AG04450 (cell line): ENCODE results near the gene PDLIM3. TPM values are rescaled to one million over a fixed set of nuclear protein-coding genes. Genes with fewer than 3 reads are reported as not detected.

Experiments
- CTCF ChIA-PET: fragments of 300-600, 350-600 bp; formaldehyde crosslinking; extraction: SDS; loops from one replicate; lab custom pipeline; 2022; ENCODE audit warnings: antibody characterized with exemption, inconsistent platforms; lab: Charles Lee
- POLR2A ChIA-PET: fragments of 350-600 bp; formaldehyde crosslinking; extraction: SDS; loops from one replicate; lab custom pipeline; 2021; ENCODE audit warnings: antibody characterized with exemption, inconsistent platforms; lab: Yijun Ruan, JAX
- DNase-seq: peaks from one replicate; pipeline ENCODE4 v3.0.0-alpha.2; 2011; ENCODE audit warnings: low read depth, low spot score
- H3K27ac ChIP-seq: one replicate; pipeline ENCODE4 v1.5.1; 2012; ENCODE audit warnings: low read depth, low read length, control low read depth
- H3K27me3 ChIP-seq: one replicate; pipeline ENCODE4 v1.6.0; 2012; ENCODE audit warnings: low read length; ENCODE audit not compliant: control insufficient read depth, insufficient read depth
- H3K4me3 ChIP-seq: 2 replicates; pipeline ENCODE4 v1.5.1; 2011; ENCODE audit warnings: mild to moderate bottlenecking, low read depth, low read length, control low read depth
- H3K9me3 ChIP-seq: 2 replicates; pipeline ENCODE4 v1.5.1; 2012; ENCODE audit warnings: low read length; ENCODE audit not compliant: control insufficient read depth, insufficient read depth
- CTCF ChIP-seq: IDR thresholded peaks from 2 replicates; pipeline ENCODE4 v1.5.1; 2011; ENCODE audit warnings: low read depth, low read length, control low read depth, inconsistent platforms
- polyA plus RNA-seq: library from polyadenylated mRNA; depleted of rRNA; stranded (reverse); fragments of >200 nt; gene quantifications from 2 replicates; pipeline ENCODE4 v1.2.3, GENCODE V29; 2011

PDLIM3 gene
- polyA plus RNA-seq, 1 experiment = 15.4 TPM

GRCh38 chr4:185470501-185471195, 64.7 kb downstream of the PDLIM3 start:
- H3K27ac ChIP-seq = no peak overlapping the region
- no peaks in the 10 kb centered on the region; the same call in 1 of the 2 replicates for H3K9me3 ChIP-seq
- H3K27me3 ChIP-seq = peaks cover 11% of the 10 kb centered on the region
- H3K4me3 ChIP-seq = peak overlapping the region; percentile 75
- POLR2A ChIA-PET = no interaction called here
- TF ChIP-seq CTCF = no peak
- DNase-seq = no peak
- CTCF ChIA-PET = interaction anchor here (1.4 kb wide), 1 partner anchor 127 kb away, joined by 4 read pairs; no protein-coding TSS in a partner anchor

- POLR2A ChIA-PET = no interaction called here
- no peak overlapping the region for H3K27ac ChIP-seq
- CTCF ChIA-PET = interaction anchor here (1.4 kb wide), 1 partner anchor 128 kb away, joined by 4 read pairs; no protein-coding TSS in a partner anchor
- peaks cover 15% of the 10 kb centered on the region for H3K27me3 ChIP-seq
- no peaks in the 10 kb centered on the region; the same call in 1 of the 2 replicates for H3K9me3 ChIP-seq
- no peak for TF ChIP-seq CTCF
- DNase-seq = no peak
- H3K4me3 ChIP-seq = no peak overlapping the region
Measured at GRCh38 chr4:185469580-185470154, 65.6 kb downstream of the PDLIM3 start.

GRCh38 chr4:185468999-185469398, 66.3 kb downstream of the PDLIM3 start:
- Histone ChIP-seq H3K4me3 (no peak overlapping the region), H3K27ac (no peak overlapping the region), H3K27me3 (peaks cover 15% of the 10 kb centered on the region), H3K9me3 (no peaks in the 10 kb centered on the region; the same call in 1 of the 2 replicates)
- POLR2A ChIA-PET = no interaction called here
- no peak for DNase-seq
- CTCF ChIA-PET = no interaction called here
- TF ChIP-seq CTCF = no peak

- POLR2A ChIA-PET = no interaction called here
- CTCF ChIA-PET = interaction anchor here (1.1 kb wide), 1 partner anchor 570 kb away, joined by 5 read pairs; no protein-coding TSS in a partner anchor
Measured at GRCh38 chr4:185467991-185468390, 67.3 kb downstream of the PDLIM3 start.

More at GRCh38 chr4:185467991-185468390, 67.3 kb downstream of the PDLIM3 start:
- Histone ChIP-seq H3K9me3 (no peaks in the 10 kb centered on the region; the same call in 1 of the 2 replicates), H3K27ac (no peak overlapping the region), H3K27me3 (peaks cover 15% of the 10 kb centered on the region), H3K4me3 (no peak overlapping the region)
- DNase-seq = no peak
- TF ChIP-seq CTCF = no peak
